Testis (tissue), 3 donors: ENCODE data around the gene SYNGR1. TPM values are rescaled to one million over a fixed set of nuclear protein-coding genes. Genes with fewer than 3 reads are reported as not detected.

Experiments
- DNase-seq: peaks from one replicate; pipeline ENCODE4 v3.0.0-alpha.2; 2019
- H3K27ac ChIP-seq, 2 donors: fragments of 200-600 bp; sonication (generic); one replicate each; pipeline ENCODE4 v1.5.1; 2019
- H3K27me3 ChIP-seq: fragments of 200-600 bp; sonication (generic); one replicate; pipeline ENCODE4 v1.5.1; 2019
- H3K36me3 ChIP-seq: fragments of 200-600 bp; sonication (generic); one replicate; pipeline ENCODE4 v1.5.1; 2017; ENCODE audit warnings: low read depth; ENCODE audit errors: missing control alignments
- H3K4me1 ChIP-seq: fragments of 200-600 bp; sonication (generic); one replicate; pipeline ENCODE4 v1.5.1; 2019
- H3K4me3 ChIP-seq, 2 donors: fragments of 200-600 bp; sonication (generic); one replicate each; pipeline ENCODE4 v1.5.1; 2017 to 2019
- H3K9me3 ChIP-seq: fragments of 200-600 bp; sonication (generic); one replicate; pipeline ENCODE4 v1.5.1; 2017
- POLR2A ChIP-seq: fragments of 450-650 bp; IDR thresholded peaks from one replicate; pipeline ENCODE4 v1.6.1; 2017; ENCODE audit warnings: antibody characterized with exemption, mild to moderate bottlenecking, moderate library complexity
- WGBS, 2 donors: methylation state at CpG; one replicate each; pipeline ENCODE4 v1.1.5; 2018; 5-methylcytosine and 5-hydroxymethylcytosine counted together
- intact Hi-C: fragments of 100-400 bp; cut with DNase I; formaldehyde crosslinking; loops from one replicate; pipeline ENCODE4 v1.15.1; 2023; ENCODE audit warnings: low total_unique reads
- polyA plus RNA-seq: library from polyadenylated mRNA; stranded (reverse); fragments of 350-450 nt; fragmentation: Illumina TruSeq; extraction: RNeasy Lipid Tissue Mini Kit (QIAGEN cat#74804); gene quantifications from one replicate; pipeline ENCODE4 v1.2.3, GENCODE V29; 2014; ENCODE audit warnings: low read depth, low replicate concordance; ENCODE audit not compliant: insufficient read depth
- total RNA-seq, 2 donors: library from RNA; depleted of rRNA; stranded (reverse); fragments of >200 nt; gene quantifications; one replicate each; pipeline ENCODE4 v1.2.3, GENCODE V29; 2016
- TF ChIP-seq, protein P1 (sequence below), 3 experiments: fragments of 450-650 bp in 2 of 3; fragments of 200-600 bp in 1 of 3; sonication (generic) in 1 of 3; IDR thresholded peaks; one replicate each; pipeline ENCODE4 v1.5.1; 2016 to 2019; ENCODE audit warnings: antibody characterized with exemption in 3 of 3, mild to moderate bottlenecking in 2 of 3, moderate library complexity in 1 of 3

The SYNGR1 gene
- total and polyA plus RNA-seq, 3 donors from 2014 or later: 20.4 to 46.8 (median 32.5) TPM

- 80 to 81% methylated on average over 4 to 11 of the region's 11 CpGs for WGBS, 2 donors
- peak overlapping the region; percentile 31 to 53 for H3K27ac ChIP-seq
- TF ChIP-seq, protein P1, sequence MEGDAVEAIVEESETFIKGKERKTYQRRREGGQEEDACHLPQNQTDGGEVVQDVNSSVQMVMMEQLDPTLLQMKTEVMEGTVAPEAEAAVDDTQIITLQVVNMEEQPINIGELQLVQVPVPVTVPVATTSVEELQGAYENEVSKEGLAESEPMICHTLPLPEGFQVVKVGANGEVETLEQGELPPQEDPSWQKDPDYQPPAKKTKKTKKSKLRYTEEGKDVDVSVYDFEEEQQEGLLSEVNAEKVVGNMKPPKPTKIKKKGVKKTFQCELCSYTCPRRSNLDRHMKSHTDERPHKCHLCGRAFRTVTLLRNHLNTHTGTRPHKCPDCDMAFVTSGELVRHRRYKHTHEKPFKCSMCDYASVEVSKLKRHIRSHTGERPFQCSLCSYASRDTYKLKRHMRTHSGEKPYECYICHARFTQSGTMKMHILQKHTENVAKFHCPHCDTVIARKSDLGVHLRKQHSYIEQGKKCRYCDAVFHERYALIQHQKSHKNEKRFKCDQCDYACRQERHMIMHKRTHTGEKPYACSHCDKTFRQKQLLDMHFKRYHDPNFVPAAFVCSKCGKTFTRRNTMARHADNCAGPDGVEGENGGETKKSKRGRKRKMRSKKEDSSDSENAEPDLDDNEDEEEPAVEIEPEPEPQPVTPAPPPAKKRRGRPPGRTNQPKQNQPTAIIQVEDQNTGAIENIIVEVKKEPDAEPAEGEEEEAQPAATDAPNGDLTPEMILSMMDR (IDR thresholded peaks at IDR 0.05): no peak
- no peak for TF ChIP-seq POLR2A
- H3K4me3 ChIP-seq: no peak overlapping the region
- H3K27me3 ChIP-seq: no peaks in the 10 kb centered on the region
- H3K9me3 ChIP-seq: no peaks in the 10 kb centered on the region
- peaks cover 11% of the 10 kb centered on the region for H3K4me1 ChIP-seq
- no peak for DNase-seq
- peaks cover 7% of the 10 kb centered on the region for H3K36me3 ChIP-seq
- intact Hi-C loops: no loop called here
Observed at GRCh38 chr22:39431216-39431801, 81.5 kb downstream of the SYNGR1 start.

- Histone ChIP-seq H3K27ac (peak overlapping the region; percentile 31 to 53), H3K27me3 (no peaks in the 10 kb centered on the region), H3K9me3 (no peaks in the 10 kb centered on the region), H3K36me3 (peaks cover 6% of the 10 kb centered on the region), H3K4me1 (peaks cover 11% of the 10 kb centered on the region), H3K4me3 (no peak overlapping the region)
- DNase-seq: no peak
- no peak for TF ChIP-seq POLR2A
- TF ChIP-seq, protein P1 (IDR thresholded peaks at IDR 0.05): no peak
- 70 to 73% methylated on average over 6 to 8 of the region's 8 CpGs for WGBS, 2 donors
- intact Hi-C loops: no loop called here
Observed at GRCh38 chr22:39431821-39432251, 82.0 kb downstream of the SYNGR1 start.

GRCh38 chr22:39432361-39432811 is 82.6 kb downstream of the SYNGR1 start:
- no peaks in the 10 kb centered on the region for H3K9me3 ChIP-seq
- H3K27ac ChIP-seq: no peak overlapping the region
- DNase-seq: no peak
- H3K27me3 ChIP-seq: no peaks in the 10 kb centered on the region
- WGBS, 2 donors: 87 to 100% methylated on average over 3 to 10 of the region's 10 CpGs
- no peak overlapping the region for H3K4me3 ChIP-seq
- peaks cover 12% of the 10 kb centered on the region for H3K4me1 ChIP-seq
- TF ChIP-seq, protein P1 (IDR thresholded peaks at IDR 0.05): no peak
- no peak for TF ChIP-seq POLR2A
- H3K36me3 ChIP-seq: peaks cover under 1% of the 10 kb centered on the region
- intact Hi-C loops: no loop called here

- 87 to 88% methylated on average over 31 of the region's 31 CpGs for WGBS, 2 donors
- peaks cover 17% of the 10 kb centered on the region for H3K4me1 ChIP-seq
- H3K27ac ChIP-seq: no peak overlapping the region
- intact Hi-C loops: no loop called here
- no peaks in the 10 kb centered on the region for H3K9me3 ChIP-seq
- H3K36me3 ChIP-seq: no peaks in the 10 kb centered on the region
- no peak overlapping the region for H3K4me3 ChIP-seq
- TF ChIP-seq POLR2A: no peak
- TF ChIP-seq, protein P1 (IDR thresholded peaks at IDR 0.05): no peak
- no peaks in the 10 kb centered on the region for H3K27me3 ChIP-seq
- no peak for DNase-seq
Observed at GRCh38 chr22:39433476-39434242, 83.9 kb downstream of the SYNGR1 start.
